Stimulated activated CD8-positive, alpha-beta memory T cell treated with anti-CD3 and anti-CD28 coated beads, Interleukin-15, amount 100 ng/mL, for 4 hours (primary cell): ENCODE measurements around the gene CLDN2.
"Not testable (repeated sequence)": the region's sequence is repeated elsewhere in the genome, so short reads cannot be mapped to it uniquely, and the experiment has no call there.

Source experiments
- DNase-seq, 2 donors: peaks; one replicate each; pipeline ENCODE4 v3.0.0-alpha.2; 2020; ENCODE audit warnings: low read depth in 2 of 2

Gene CLDN2, protein sequence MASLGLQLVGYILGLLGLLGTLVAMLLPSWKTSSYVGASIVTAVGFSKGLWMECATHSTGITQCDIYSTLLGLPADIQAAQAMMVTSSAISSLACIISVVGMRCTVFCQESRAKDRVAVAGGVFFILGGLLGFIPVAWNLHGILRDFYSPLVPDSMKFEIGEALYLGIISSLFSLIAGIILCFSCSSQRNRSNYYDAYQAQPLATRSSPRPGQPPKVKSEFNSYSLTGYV

DNA sequence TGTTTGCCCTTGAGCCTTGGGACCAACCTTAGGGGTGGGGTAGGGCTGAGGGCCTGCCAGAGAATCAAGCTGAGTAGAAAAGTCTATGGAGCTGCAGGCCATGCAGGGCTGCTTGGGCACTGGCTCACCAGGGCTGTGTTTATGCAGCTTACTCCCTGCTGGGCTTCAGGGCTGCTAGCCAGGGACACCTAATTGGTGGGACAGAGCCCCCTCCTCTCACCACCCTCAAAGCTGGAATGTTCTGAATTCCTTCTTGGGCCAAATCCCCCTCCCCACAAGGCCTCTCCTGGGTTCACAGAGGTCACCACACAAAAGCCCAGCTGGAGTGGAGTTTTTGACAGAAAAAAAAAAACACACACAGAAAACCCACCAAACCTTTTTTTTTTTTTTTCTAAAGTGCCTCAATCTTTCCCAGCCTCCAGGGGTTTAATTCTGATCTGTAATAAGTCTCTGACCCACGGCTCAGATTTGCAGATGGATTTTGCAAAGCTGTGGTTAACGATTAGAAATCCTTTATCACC is at the start of gene CLDN2:
Gene CLDN2, plus strand, starts transcription at position 471 of the 521 bp plus-strand sequence. CDS start 7,827 bp downstream, outside the sequence.
- DNase-seq = no peak

GRCh38 chrX:106872796-106873195 is 47.4 kb upstream of the CLDN2 start:
- DNase-seq = not testable (repeated sequence)

DNA sequence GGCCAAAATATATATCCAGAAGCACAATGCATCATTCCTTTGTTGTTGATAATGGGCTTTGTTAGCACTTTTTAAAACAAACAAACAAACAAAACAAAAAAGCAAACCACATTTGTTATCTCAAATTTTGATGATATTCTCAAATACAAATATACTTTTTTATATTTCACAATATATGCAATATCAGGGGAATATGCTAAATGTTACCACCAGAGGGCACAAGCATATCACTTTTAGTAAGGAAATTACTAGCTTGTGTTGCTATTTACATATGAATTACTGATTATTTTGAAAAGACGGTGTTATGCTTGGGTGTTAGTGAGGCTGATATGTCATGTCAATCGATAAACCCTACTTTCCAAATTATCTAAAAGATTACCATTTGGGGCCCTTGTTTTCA is 46.1 kb upstream of the CLDN2 start:
- DNase-seq = no peak

GRCh38 chrX:106875151-106875550 is 45.1 kb upstream of the CLDN2 start:
- DNase-seq = no peak

DNA sequence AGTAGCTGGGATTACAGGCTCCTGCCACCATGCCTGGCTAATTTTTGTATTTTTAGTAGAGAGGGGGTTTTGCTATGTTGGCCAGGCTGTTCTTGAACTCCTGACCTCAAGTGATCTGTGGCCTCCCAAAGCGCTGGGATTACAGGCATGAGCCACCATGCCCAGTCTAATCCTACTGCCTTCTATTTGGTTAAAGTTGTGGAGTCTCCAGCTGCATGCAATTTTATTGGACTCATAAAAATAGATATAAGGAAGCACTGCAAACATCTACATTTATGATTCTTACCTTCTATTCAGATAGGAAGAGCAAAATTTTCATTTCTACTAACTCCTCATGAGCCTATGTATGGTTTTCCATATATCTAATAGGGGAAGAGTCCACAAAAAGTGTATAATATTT is 30.7 kb upstream of the CLDN2 start:
- DNase-seq = no peak

- DNase-seq = no peak
These were observed 28.3 kb upstream of the CLDN2 start for GRCh38 chrX:106891762-106892460.

DNA sequence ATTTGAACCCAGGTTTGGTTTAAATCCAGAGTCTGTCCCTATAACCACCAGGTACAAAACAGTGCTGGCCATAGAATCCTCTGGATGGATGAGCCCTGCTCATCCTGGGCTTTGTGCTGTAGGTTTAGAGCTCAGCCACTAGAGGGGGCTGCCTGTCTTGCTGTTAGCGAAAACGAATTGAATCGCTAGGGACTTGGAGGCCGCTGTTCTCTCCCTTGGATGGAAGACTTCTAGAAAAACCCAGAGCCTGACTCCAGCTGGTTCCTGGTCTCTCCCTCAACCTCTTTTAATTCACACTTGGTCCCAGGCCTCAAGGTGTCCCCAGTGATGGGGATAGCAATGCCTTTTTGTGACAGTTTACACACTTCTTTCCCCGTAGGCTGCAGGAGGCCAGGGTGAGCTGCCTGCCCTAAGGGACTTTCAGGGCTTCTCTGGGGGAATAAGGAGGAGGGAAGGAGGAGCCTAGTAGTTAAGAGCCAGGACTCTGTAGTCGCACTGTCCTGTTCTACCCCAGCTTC is 25.8 kb upstream of the CLDN2 start:
- no peak for DNase-seq

DNA sequence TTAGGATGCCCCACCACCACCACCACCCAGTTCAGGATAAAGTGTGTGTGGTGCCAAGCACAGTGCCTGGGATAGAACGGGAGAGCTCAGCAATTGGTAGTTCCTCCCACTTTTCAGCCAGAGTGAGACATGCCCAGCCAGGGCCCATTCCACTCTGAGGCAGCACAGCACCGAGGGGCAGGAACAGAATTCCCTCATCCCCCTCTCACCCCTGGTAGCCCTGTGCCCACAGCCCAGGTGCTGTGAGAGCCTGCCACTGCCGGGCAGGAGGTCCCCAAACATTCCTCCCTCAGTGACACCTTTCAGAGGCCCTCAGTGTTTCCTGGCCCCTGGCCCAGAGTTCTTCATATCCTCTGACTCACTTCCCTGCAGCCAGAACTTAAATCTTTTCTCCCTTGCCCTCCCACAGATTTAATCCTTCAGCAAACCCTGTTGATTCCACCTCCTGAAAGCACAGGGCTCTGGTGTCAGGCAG is 25.2 kb upstream of the CLDN2 start:
- DNase-seq = no peak

- DNase-seq = no peak
These were observed 22.9 kb upstream of the CLDN2 start for GRCh38 chrX:106897259-106897658.

- no peak for DNase-seq
These were observed 21.7 kb upstream of the CLDN2 start for GRCh38 chrX:106898462-106898861.

DNA sequence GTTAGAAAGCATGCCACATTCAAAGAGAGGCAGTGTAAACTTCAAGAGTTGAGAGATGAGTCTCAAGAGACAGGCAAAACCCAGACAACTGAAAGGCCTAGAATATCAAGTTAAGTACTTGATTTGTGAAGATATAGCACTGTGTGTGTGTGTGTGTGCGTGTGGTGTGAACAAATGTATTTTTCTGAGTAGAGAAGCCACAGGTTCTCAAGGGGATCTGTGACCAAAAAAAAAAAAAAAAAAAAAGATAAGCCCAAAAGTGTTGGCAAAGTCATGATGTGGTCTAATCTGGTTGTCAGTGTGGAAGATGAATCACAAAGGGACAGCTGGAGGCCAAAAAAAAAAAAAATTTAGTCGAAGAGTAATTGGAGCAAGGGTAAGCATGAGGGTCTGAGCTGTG is 20.9 kb upstream of the CLDN2 start:
- no peak for DNase-seq

GRCh38 chrX:106899841-106900240 is 20.4 kb upstream of the CLDN2 start:
- DNase-seq = no peak

- no peak for DNase-seq
These were observed 18.9 kb upstream of the CLDN2 start for GRCh38 chrX:106901341-106901740.

- no peak for DNase-seq
These were observed 18.4 kb upstream of the CLDN2 start for GRCh38 chrX:106901781-106902219.

- no peak for DNase-seq
These were observed 17.5 kb upstream of the CLDN2 start for GRCh38 chrX:106902684-106903083.

GRCh38 chrX:106903291-106903824 is 16.8 kb upstream of the CLDN2 start, which contains the start of gene RIPPLY1:
RIPPLY1 (minus strand) TSS chrX:106903341; CDS start chrX:106903287, 54 bp downstream.
- DNase-seq = no peak

DNA sequence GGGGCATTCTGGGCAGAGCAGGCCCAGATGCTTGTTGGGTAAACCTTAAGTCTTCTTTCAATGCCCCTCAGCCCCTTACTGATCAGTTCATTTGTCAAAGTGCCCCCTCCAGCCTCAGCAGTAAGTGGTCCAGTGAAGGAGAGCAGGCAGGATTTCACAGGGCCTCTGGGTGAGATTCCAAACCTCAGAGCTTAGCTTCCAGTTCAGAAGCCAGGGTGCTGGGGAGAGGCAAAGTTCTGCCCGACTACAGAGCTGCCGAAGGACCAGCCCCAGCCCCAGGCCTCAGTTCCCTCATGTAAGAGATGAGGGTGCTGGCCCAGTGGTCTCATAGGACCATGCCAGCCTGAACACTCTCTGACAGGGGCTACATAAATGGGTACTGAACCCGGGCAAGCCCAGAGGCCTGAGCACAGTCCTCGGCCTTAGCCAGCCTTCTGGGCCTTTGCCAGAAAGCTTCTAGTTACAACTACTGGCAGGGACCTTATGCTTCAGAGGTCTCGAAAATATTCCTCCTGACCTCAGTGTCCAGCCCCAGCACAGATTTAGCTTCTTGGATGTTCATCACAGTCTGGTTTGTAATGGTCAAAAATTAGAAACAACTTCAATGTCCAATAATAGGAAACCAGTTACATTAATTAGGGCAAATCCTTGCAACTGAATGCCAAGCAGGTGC is 16.2 kb upstream of the CLDN2 start:
- DNase-seq = no peak

DNA sequence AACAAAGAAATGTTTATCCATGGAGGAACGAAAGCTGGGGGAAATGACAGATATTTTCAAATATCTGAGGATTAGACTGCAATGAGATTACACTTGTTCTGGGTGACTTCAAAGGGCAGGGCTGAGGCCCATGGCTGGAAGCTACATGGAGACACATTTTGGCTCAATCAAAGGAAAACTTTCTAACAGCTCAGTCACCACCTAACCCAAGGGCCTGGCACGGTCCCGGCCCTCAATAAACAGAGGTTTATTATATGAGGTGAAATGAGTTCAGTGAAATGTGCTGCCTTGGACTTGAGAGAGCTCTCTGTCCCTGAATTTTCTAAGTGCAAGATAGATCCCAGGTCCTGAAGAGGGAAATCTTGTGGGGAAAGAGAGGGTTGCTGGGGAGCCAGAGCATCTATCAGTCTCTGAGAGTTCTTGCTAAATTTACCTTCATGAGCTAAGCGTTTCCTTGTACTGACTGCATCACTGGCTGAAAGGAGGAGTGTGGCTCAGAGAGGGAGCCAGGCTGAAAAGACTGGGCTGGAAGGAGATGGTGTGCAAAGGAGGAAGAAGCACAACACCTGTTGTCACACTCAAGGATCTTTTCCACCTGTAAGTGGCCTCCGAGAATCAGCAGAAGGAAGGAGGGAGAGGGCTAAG is 15.0 kb upstream of the CLDN2 start:
- no peak for DNase-seq

GRCh38 chrX:106906361-106906760 is 13.8 kb upstream of the CLDN2 start:
- DNase-seq = no peak

DNA sequence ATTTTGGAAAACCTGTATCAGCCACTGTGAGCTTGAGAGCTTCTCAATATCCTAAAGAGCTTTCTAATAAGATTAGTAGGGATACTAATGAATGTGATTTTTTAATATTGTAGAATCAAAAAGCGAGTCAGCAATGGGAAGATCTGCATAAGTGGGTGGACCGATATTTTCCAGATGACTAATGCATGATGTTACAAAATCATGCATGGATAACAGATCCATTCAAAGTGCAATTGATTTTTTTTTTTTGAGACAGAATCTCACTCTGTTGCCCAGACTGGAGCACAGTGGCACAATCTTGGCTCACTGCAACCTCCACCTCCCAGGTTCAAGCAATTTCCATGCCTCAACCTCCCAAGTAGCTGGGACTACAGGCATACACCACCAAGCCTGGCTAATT is 7.3 kb upstream of the CLDN2 start:
- DNase-seq = no peak

DNA sequence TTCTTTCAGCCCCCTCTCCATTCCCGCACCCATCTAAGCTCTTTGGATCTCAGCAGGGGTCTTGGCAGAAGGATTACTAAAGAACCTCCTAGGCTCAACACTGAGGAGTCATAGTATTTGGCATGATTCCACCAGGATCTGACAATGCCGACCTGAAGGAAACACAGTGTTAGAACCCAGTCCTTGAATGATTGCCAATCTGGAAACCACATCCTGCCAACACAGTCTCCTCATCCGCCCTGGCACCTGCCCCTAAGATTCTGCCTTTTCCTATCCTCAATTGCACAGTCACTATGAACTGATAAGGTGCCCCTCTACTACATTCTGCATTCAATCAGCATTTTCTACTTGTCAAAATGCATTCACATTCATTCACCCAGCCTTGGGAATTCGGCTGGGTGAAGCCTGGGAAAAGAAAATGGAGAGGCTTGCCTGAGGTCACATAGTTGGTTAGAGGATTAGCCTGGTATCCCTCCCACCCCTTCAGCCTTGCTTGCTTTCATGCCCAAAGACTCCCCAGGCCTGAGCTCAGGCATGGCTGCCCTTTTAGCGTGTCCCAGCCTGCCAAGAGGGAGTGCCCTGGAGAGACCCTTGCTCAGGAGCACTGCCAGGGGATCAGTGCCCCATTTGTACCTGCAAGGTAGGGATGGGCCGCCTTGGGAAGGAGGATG is 2.2 kb upstream of the CLDN2 start:
- DNase-seq = no peak
